B cell (primary cell): ENCODE data around the gene HPS1. TPM values are rescaled to one million over a fixed set of nuclear protein-coding genes. Genes with fewer than 3 reads are reported as not detected.

Experiments used
- ATAC-seq: fragments of 200-7000 bp; cut with Tn5 transposase; one replicate; pipeline ENCODE4 v1.10.0; 2021; ENCODE audit warnings: low read depth, mild to moderate bottlenecking, moderate number of reproducible peaks, moderate library complexity
- CTCF ChIA-PET: fragments of 350-600 bp; sonication (Branson Sonifier 250); formaldehyde crosslinking; loops from one replicate; lab custom pipeline; 2021; ENCODE audit warnings: antibody characterized with exemption, inconsistent platforms; lab: Charles Lee
- POLR2A ChIA-PET: fragments of 350-600 bp; sonication (Branson Sonifier 250); formaldehyde crosslinking; loops from one replicate; lab custom pipeline; 2021; ENCODE audit warnings: antibody characterized with exemption; lab: Charles Lee
- DNase-seq: peaks from one replicate; pipeline ENCODE4 v3.0.0; 2013
- H2AFZ ChIP-seq: 2 replicates; pipeline ENCODE4 v1.6.1; 2012; ENCODE audit warnings: mild to moderate bottlenecking, low read depth, low read length; ENCODE audit not compliant: insufficient read depth, poor library complexity, severe bottlenecking
- H3K27ac ChIP-seq, 2 donors: 1 replicate in 1 of 2; 2 replicates in 1 of 2; pipeline ENCODE4 v1.5.1; 2012 to 2013; ENCODE audit warnings: low read length in 2 of 2, mild to moderate bottlenecking in 2 of 2, moderate library complexity in 1 of 2
- H3K27me3 ChIP-seq, 4 experiments: fragments of 200-600 bp in 1 of 4; sonication (generic) in 1 of 4; replicated peaks in 1 of 4; 1 replicate in 2 of 4; 2 replicates in 2 of 4; pipeline versions ENCODE4 v1.6.1 to v1.7.0; 2013 to 2016; ENCODE audit warnings: low read length in 3 of 4, mild to moderate bottlenecking in 2 of 4, mixed read lengths in 1 of 4, moderate library complexity in 1 of 4; ENCODE audit not compliant: insufficient read depth in 4 of 4, control insufficient read depth in 3 of 4; ENCODE audit errors: control extremely low read depth in 1 of 4
- H3K36me3 ChIP-seq, 2 experiments: replicated peaks in 1 of 2; 1 replicate in 1 of 2; 2 replicates in 1 of 2; pipeline versions ENCODE4 v1.6.1 to v1.7.1; 2013; ENCODE audit warnings: low read length in 1 of 2; ENCODE audit not compliant: insufficient read depth in 2 of 2, control insufficient read depth in 1 of 2; ENCODE audit errors: control extremely low read depth in 1 of 2, extremely low read depth in 1 of 2
- H3K4me1 ChIP-seq, 2 donors: fragments of 200-600 bp in 1 of 2; sonication (generic) in 1 of 2; 1 replicate in 1 of 2; 2 replicates in 1 of 2; pipeline versions ENCODE4 v1.5.1 to v1.6.1; 2013 to 2017; ENCODE audit warnings: low read length in 2 of 2; ENCODE audit not compliant: control insufficient read depth in 2 of 2, insufficient read depth in 2 of 2
- H3K4me2 ChIP-seq: replicated peaks from 2 replicates; pipeline ENCODE3; 2012; ENCODE audit warnings: mild to moderate bottlenecking, low read depth, low read length; ENCODE audit not compliant: poor library complexity, severe bottlenecking
- H3K4me3 ChIP-seq, 5 experiments: fragments of 200-600 bp in 1 of 5; sonication (generic) in 1 of 5; 1 replicate in 3 of 5; 2 replicates in 2 of 5; pipeline versions ENCODE4 v1.5.1 to v1.7.0; 2011 to 2016; ENCODE audit warnings: low read length in 4 of 5, mild to moderate bottlenecking in 4 of 5, low read depth in 2 of 5, control low read depth in 1 of 5, moderate library complexity in 1 of 5; ENCODE audit not compliant: insufficient read depth in 1 of 5; ENCODE audit errors: control extremely low read depth in 1 of 5, extremely low read depth in 1 of 5
- H3K79me2 ChIP-seq: fragments of 200-600 bp; sonication (generic); one replicate; pipeline ENCODE4 v1.6.0; 2016; ENCODE audit warnings: low read length; ENCODE audit not compliant: control insufficient read depth, insufficient read depth
- H3K9ac ChIP-seq: fragments of 200-600 bp; sonication (generic); 2 replicates; pipeline ENCODE4 v1.6.1; 2017; ENCODE audit warnings: mild to moderate bottlenecking, low read length, moderate library complexity
- H3K9me3 ChIP-seq, 3 donors: one replicate each; pipeline versions ENCODE4 v1.6.1 to v1.7.1; 2013; ENCODE audit warnings: low read length in 2 of 3; ENCODE audit not compliant: control insufficient read depth in 2 of 3, insufficient read depth in 1 of 3; ENCODE audit errors: control extremely low read depth in 1 of 3
- H4K20me1 ChIP-seq: 2 replicates; pipeline ENCODE4 v1.6.0; 2012; ENCODE audit warnings: mild to moderate bottlenecking, low read length; ENCODE audit not compliant: insufficient read depth, control insufficient read depth, poor library complexity, severe bottlenecking
- H3K27ac Mint-ChIP-seq: one replicate; pipeline ENCODE4 v1.8.0; 2021; ENCODE audit warnings: mixed read lengths
- H3K27me3 Mint-ChIP-seq: one replicate; pipeline ENCODE4 v1.8.0; 2021; ENCODE audit warnings: mixed read lengths
- H3K4me1 Mint-ChIP-seq: one replicate; pipeline ENCODE4 v1.8.0; 2021; ENCODE audit warnings: mixed read lengths
- H3K4me3 Mint-ChIP-seq: one replicate; pipeline ENCODE4 v1.8.0; 2021; ENCODE audit warnings: mixed read lengths
- H3K9me3 Mint-ChIP-seq: one replicate; pipeline ENCODE4 v1.8.0; 2022; ENCODE audit warnings: mixed read lengths; ENCODE audit not compliant: insufficient read depth
- CTCF ChIP-seq: fragments of 200-600 bp; IDR thresholded peaks from one replicate; pipeline ENCODE4 v1.8.0; 2022; ENCODE audit warnings: antibody characterized with exemption, mild to moderate bottlenecking
- EZH2 ChIP-seq: IDR thresholded peaks from 2 replicates; pipeline ENCODE4 v1.6.1; 2012; ENCODE audit warnings: borderline replicate concordance, low read depth, mild to moderate bottlenecking, moderate library complexity, low read length; ENCODE audit not compliant: insufficient read depth, poor library complexity, severe bottlenecking
- WGBS: methylation state at CpG from one replicate; pipeline ENCODE4 v1.1.5; 2013; ENCODE audit warnings: missing lambda C conversion rate; ENCODE audit not compliant: insufficient coverage; 5-methylcytosine and 5-hydroxymethylcytosine counted together
- intact Hi-C: fragments of 100-400 bp; cut with micrococcal nuclease; formaldehyde crosslinking; loops from one replicate; pipeline ENCODE4 v1.10.0; 2022
- polyA plus RNA-seq: library from polyadenylated mRNA; depleted of rRNA; stranded (reverse); fragments of >200 nt; gene quantifications from 2 replicates; pipeline ENCODE4 v1.2.3, GENCODE V29; 2012
- total RNA-seq, 2 donors: library from RNA; stranded (reverse); fragments of 120-200 nt in 1 of 2; gene quantifications; 1 replicate in 1 of 2; 2 replicates in 1 of 2; pipeline versions ENCODE4 v1.2.3 to v1.2.4, GENCODE V29; 2013 to 2022

The HPS1 gene
- total and polyA plus RNA-seq, 2 donors (not counting 1 experiment from before 2014, with no cell fraction given) = 125 to 196 TPM

GRCh38 chr10:98411768-98412167, 35.0 kb downstream of the HPS1 start:
- Histone ChIP-seq H2AFZ (no peak overlapping the region), H3K27ac (no peak overlapping the region), H4K20me1 (no peaks in the 10 kb centered on the region), H3K9me3 (no peaks in the 10 kb centered on the region), H3K9ac (no peak overlapping the region), H3K79me2 (no peaks in the 10 kb centered on the region), H3K4me1 (peaks cover 13 to 14% of the 10 kb centered on the region in 2 donors), H3K4me3 (no peak overlapping the region), H3K36me3 (peaks cover 0 to 9% of the 10 kb centered on the region in 2 experiments), H3K27me3 (no peaks in the 10 kb centered on the region), H3K4me2 (no peak overlapping the region)
- CTCF ChIA-PET = interaction anchor here (0.7 kb wide), 1 partner anchor 13 kb away, joined by 3 read pairs; no protein-coding TSS in a partner anchor
- WGBS = 100% methylated on average over 1 of the region's 1 CpG
- Mint-ChIP-seq H3K27me3 (no peaks in the 10 kb centered on the region), H3K4me3 (no peak overlapping the region), H3K4me1 (peaks cover 15% of the 10 kb centered on the region), H3K9me3 (no peaks in the 10 kb centered on the region), H3K27ac (no peak overlapping the region)
- intact Hi-C loops = no loop called here
- no peak for TF ChIP-seq CTCF
- TF ChIP-seq EZH2 = no peak
- ATAC-seq (no peak), DNase-seq (no peak)
- POLR2A ChIA-PET = interaction anchor here (0.6 kb wide), 1 partner anchor 61 kb away, joined by 3 read pairs; no protein-coding TSS in a partner anchor

- Mint-ChIP-seq H3K4me1 (peaks cover 15% of the 10 kb centered on the region), H3K4me3 (no peak overlapping the region), H3K27ac (no peak overlapping the region), H3K9me3 (no peaks in the 10 kb centered on the region), H3K27me3 (no peaks in the 10 kb centered on the region)
- WGBS = 98% methylated on average over 10 of the region's 11 CpGs
- Histone ChIP-seq H3K36me3 (peaks cover 0 to 3% of the 10 kb centered on the region in 2 experiments), H3K9me3 (no peaks in the 10 kb centered on the region), H2AFZ (no peak overlapping the region), H3K9ac (no peak overlapping the region), H3K4me2 (no peak overlapping the region), H3K4me3 (no peak overlapping the region), H3K79me2 (no peaks in the 10 kb centered on the region), H3K27me3 (no peaks in the 10 kb centered on the region), H4K20me1 (no peaks in the 10 kb centered on the region), H3K4me1 (peaks cover 13 to 14% of the 10 kb centered on the region in 2 donors), H3K27ac (no peak overlapping the region)
- ATAC-seq (no peak), DNase-seq (no peak)
- TF ChIP-seq EZH2 (no peak), CTCF (no peak)
- intact Hi-C loops = no loop called here
- CTCF ChIA-PET = interaction anchor here (0.7 kb wide), 1 partner anchor 13 kb away, joined by 3 read pairs; no protein-coding TSS in a partner anchor
- POLR2A ChIA-PET = no interaction called here
Measured at GRCh38 chr10:98411166-98411565, 35.6 kb downstream of the HPS1 start.
